Measurements from ENCODE around the gene LOXHD1. TPM values are rescaled to one million over a fixed set of nuclear protein-coding genes. Genes with fewer than 3 reads are reported as not detected.

Gene LOXHD1
- total RNA-seq, 1 donor from 2014 or later = not detected

GRCh38 chr18:46477425-46478011 is 179.5 kb downstream of the LOXHD1 start:
- no peak for DNase-seq (ENCODE audit: low spot score)

- DNase-seq (ENCODE audit: low spot score) = no peak
Observed at GRCh38 chr18:46475390-46475752, 181.6 kb downstream of the LOXHD1 start.

GRCh38 chr18:46474487-46475389 is 182.3 kb downstream of the LOXHD1 start:
- DNase-seq (ENCODE audit: low spot score) = no peak

- no peak for DNase-seq (ENCODE audit: low spot score)
Observed at GRCh38 chr18:46471809-46472498, 185.1 kb downstream of the LOXHD1 start.

GRCh38 chr18:46470714-46471113 is 186.3 kb downstream of the LOXHD1 start:
- no peak for DNase-seq (ENCODE audit: low spot score)

- DNase-seq (ENCODE audit: low spot score) = peak; percentile 47
Observed at GRCh38 chr18:46469186-46469915, 187.7 kb downstream of the LOXHD1 start.

- no peak for DNase-seq (ENCODE audit: low spot score)
Observed at GRCh38 chr18:46468426-46469180, 188.4 kb downstream of the LOXHD1 start.

- peak; percentile 25 for DNase-seq (ENCODE audit: low spot score)
Observed at GRCh38 chr18:46466234-46467160, 190.5 kb downstream of the LOXHD1 start.

- DNase-seq (ENCODE audit: low spot score) = no peak
Observed at GRCh38 chr18:46464926-46465655, 191.9 kb downstream of the LOXHD1 start.

- DNase-seq (ENCODE audit: low spot score) = no peak
Observed at GRCh38 chr18:46462523-46462922, 194.5 kb downstream of the LOXHD1 start.

GRCh38 chr18:46461993-46462392 is 195.0 kb downstream of the LOXHD1 start:
- DNase-seq (ENCODE audit: low spot score) = no peak

- DNase-seq (ENCODE audit: low spot score) = no peak
Observed at GRCh38 chr18:46460754-46461153, 196.3 kb downstream of the LOXHD1 start.

GRCh38 chr18:46459789-46460455 is 197.1 kb downstream of the LOXHD1 start:
- no peak for DNase-seq (ENCODE audit: low spot score)

GRCh38 chr18:46458472-46458871 is 198.5 kb downstream of the LOXHD1 start:
- DNase-seq (ENCODE audit: low spot score) = no peak

- DNase-seq (ENCODE audit: low spot score) = no peak
Observed at GRCh38 chr18:46456691-46457090, 200.3 kb downstream of the LOXHD1 start.

GRCh38 chr18:46452820-46453219 is 204.2 kb downstream of the LOXHD1 start:
- DNase-seq (ENCODE audit: low spot score) = no peak

- DNase-seq (ENCODE audit: low spot score) = no peak
Observed at GRCh38 chr18:46449499-46449898, 207.5 kb downstream of the LOXHD1 start.

GRCh38 chr18:46449033-46449432 is 208.0 kb downstream of the LOXHD1 start:
- DNase-seq (ENCODE audit: low spot score) = no peak

GRCh38 chr18:46448347-46448746 is 208.7 kb downstream of the LOXHD1 start:
- DNase-seq (ENCODE audit: low spot score) = no peak
